Stomach (tissue), 9 donors: Measurements from ENCODE around the gene TPCN2. TPM values are rescaled to one million over a fixed set of nuclear protein-coding genes. Genes with fewer than 3 reads are reported as not detected.

Experiments used
- DNase-seq, 2 donors: peaks; one replicate each; pipeline versions ENCODE4 v3.0.0 to v3.0.0-alpha.2; 2013 to 2019
- H3K27ac ChIP-seq, 5 donors: fragments of 200-600 bp in 4 of 5; sonication (generic) in 4 of 5; one replicate each; pipeline ENCODE4 v1.5.1; 2013 to 2019; ENCODE audit warnings: mild to moderate bottlenecking in 1 of 5, moderate library complexity in 1 of 5
- H3K27me3 ChIP-seq, 3 donors: fragments of 200-600 bp; sonication (generic); one replicate each; pipeline ENCODE4 v1.5.1; 2017 to 2019; ENCODE audit warnings: mixed run types in 1 of 3
- H3K36me3 ChIP-seq, 4 donors: fragments of 200-600 bp; sonication (generic); 1 replicate in 3 of 4; 2 replicates in 1 of 4; pipeline ENCODE4 v1.5.1; 2016 to 2019
- H3K4me1 ChIP-seq, 4 donors: fragments of 200-600 bp; sonication (generic); one replicate each; pipeline ENCODE4 v1.5.1; 2016 to 2019
- H3K4me3 ChIP-seq, 4 donors: fragments of 200-600 bp; sonication (generic) in 3 of 4; one replicate each; pipeline ENCODE4 v1.5.1; 2016 to 2019; ENCODE audit warnings: mild to moderate bottlenecking in 1 of 4
- H3K9me3 ChIP-seq, 4 donors: fragments of 200-600 bp; sonication (generic); one replicate each; pipeline ENCODE4 v1.5.1; 2016 to 2019
- CTCF ChIP-seq, 7 experiments: fragments of 450-650 bp in 4 of 7; fragments of 200-600 bp in 3 of 7; sonication (generic) in 3 of 7; IDR thresholded peaks; one replicate each; pipeline ENCODE4 v1.5.1; 2016 to 2019; ENCODE audit warnings: antibody characterized with exemption in 7 of 7, control low read depth in 2 of 7, mild to moderate bottlenecking in 1 of 7
- EP300 ChIP-seq: sonication (generic); formaldehyde crosslinking; IDR thresholded peaks from one replicate; pipeline ENCODE4 v1.6.1; 2017; ENCODE audit warnings: antibody characterized with exemption
- POLR2A ChIP-seq, 4 donors: fragments of 450-650 bp; IDR thresholded peaks; one replicate each; pipeline ENCODE4 v1.6.1; 2016; ENCODE audit warnings: antibody characterized with exemption in 4 of 4, control low read depth in 2 of 4, mild to moderate bottlenecking in 1 of 4, moderate library complexity in 1 of 4
- POLR2AphosphoS5 ChIP-seq, 3 donors: sonication (generic); formaldehyde crosslinking; IDR thresholded peaks; one replicate each; pipeline ENCODE4 v1.6.1; 2016; ENCODE audit warnings: antibody characterized with exemption in 3 of 3
- WGBS, 5 donors: extraction: QIAGEN DNeasy Blood & Tissue Kit in 3 of 5; methylation state at CpG; one replicate each; pipeline versions ENCODE4 v1.1.5 to v1.1.7; 2013 to 2018; 5-methylcytosine and 5-hydroxymethylcytosine counted together
- intact Hi-C: fragments of 100-400 bp; cut with DNase I; formaldehyde crosslinking; loops from one replicate; pipeline ENCODE4 v1.15.1; 2023; ENCODE audit warnings: low total_unique reads
- polyA plus RNA-seq, 3 donors: library from polyadenylated mRNA; stranded (reverse); fragments of 200-250 nt; gene quantifications; one replicate each; pipeline ENCODE4 v1.2.3, GENCODE V29; 2013
- total RNA-seq, 5 donors: library from RNA; depleted of rRNA; stranded (reverse); fragments of >200 nt; gene quantifications; one replicate each; pipeline versions ENCODE4 v1.1.0 to v1.2.3, GENCODE V29; 2014 to 2016
- donor health status: healthy with polysubstance abuse.
- donor health status: Bipolar disorder and iron deficiency.
- donor health status: healthy.

The TPCN2 gene
- total and polyA plus RNA-seq, 8 donors, result 6.4 to 66.1 (median 27.2) TPM

- H3K36me3 ChIP-seq, result no peaks in the 10 kb centered on the region
- no peak for TF ChIP-seq EP300
- TF ChIP-seq POLR2AphosphoS5 (IDR thresholded peaks at IDR 0.05), result no peak
- TF ChIP-seq CTCF (IDR thresholded peaks at IDR 0.05), result no peak
- TF ChIP-seq POLR2A (IDR thresholded peaks at IDR 0.05), result no peak
- intact Hi-C loops, result no loop called here
- no peak overlapping the region for H3K4me3 ChIP-seq
- no peak for DNase-seq
- no peaks in the 10 kb centered on the region for H3K27me3 ChIP-seq
- 77 to 82% (median 80%) methylated on average over 9 of the region's 9 CpGs for WGBS, 5 donors
- H3K9me3 ChIP-seq, result peaks cover 0 to 10% (median 2%) of the 10 kb centered on the region in 4 donors
- no peak overlapping the region for H3K27ac ChIP-seq
- H3K4me1 ChIP-seq, result peaks cover 7 to 13% (median 7%) of the 10 kb centered on the region in 4 donors
These were observed 119.4 kb downstream of the TPCN2 start for GRCh38 chr11:69167916-69168691.

GRCh38 chr11:69169479-69169878 lies 120.7 kb downstream of the TPCN2 start:
- WGBS, 5 donors, result 81 to 96% (median 93%) methylated on average over 3 of the region's 3 CpGs
- peaks cover 7 to 13% (median 7%) of the 10 kb centered on the region in 4 donors for H3K4me1 ChIP-seq
- no peaks in the 10 kb centered on the region for H3K36me3 ChIP-seq
- intact Hi-C loops, result no loop called here
- no peaks in the 10 kb centered on the region for H3K9me3 ChIP-seq
- no peaks in the 10 kb centered on the region for H3K27me3 ChIP-seq
- H3K27ac ChIP-seq, result no peak overlapping the region
- TF ChIP-seq POLR2AphosphoS5 (IDR thresholded peaks at IDR 0.05) (no peak), POLR2A (IDR thresholded peaks at IDR 0.05) (no peak), EP300 (no peak), CTCF (IDR thresholded peaks at IDR 0.05) (no peak)
- DNase-seq, result no peak
- no peak overlapping the region for H3K4me3 ChIP-seq

DNA sequence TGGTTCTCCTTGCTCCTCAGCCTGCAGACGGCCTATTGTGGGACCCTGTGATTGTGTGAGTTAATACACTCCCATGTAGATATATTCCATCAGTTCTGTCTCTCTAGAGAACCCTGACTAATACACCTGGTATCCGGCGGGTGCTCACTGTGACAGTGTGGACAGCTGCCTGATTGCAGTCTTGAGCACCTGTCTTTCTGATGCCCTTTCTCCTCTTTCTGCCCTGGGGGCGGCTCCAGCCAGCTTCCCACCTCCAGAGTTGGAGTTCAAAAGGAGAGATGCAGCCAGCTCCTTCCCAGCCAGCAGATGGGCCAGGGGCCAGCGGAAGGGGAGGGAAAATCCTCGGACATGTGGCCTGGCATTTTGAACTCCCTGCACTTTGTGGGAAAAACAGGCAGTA lies 122.0 kb downstream of the TPCN2 start:
- intact Hi-C loops, result no loop called here
- TF ChIP-seq CTCF (IDR thresholded peaks at IDR 0.05), result no peak
- no peak for TF ChIP-seq POLR2AphosphoS5 (IDR thresholded peaks at IDR 0.05)
- TF ChIP-seq EP300, result no peak
- no peak for TF ChIP-seq POLR2A (IDR thresholded peaks at IDR 0.05)
- no peak overlapping the region for H3K27ac ChIP-seq
- 77 to 98% (median 85%) methylated on average over 6 of the region's 6 CpGs for WGBS, 5 donors
- H3K4me1 ChIP-seq, result peaks cover 7 to 13% (median 7%) of the 10 kb centered on the region in 4 donors
- H3K4me3 ChIP-seq, result no peak overlapping the region
- H3K9me3 ChIP-seq, result peaks cover 0 to 8% (median 2%) of the 10 kb centered on the region in 4 donors
- H3K36me3 ChIP-seq, result no peaks in the 10 kb centered on the region
- H3K27me3 ChIP-seq, result no peaks in the 10 kb centered on the region
- no peak for DNase-seq

DNA sequence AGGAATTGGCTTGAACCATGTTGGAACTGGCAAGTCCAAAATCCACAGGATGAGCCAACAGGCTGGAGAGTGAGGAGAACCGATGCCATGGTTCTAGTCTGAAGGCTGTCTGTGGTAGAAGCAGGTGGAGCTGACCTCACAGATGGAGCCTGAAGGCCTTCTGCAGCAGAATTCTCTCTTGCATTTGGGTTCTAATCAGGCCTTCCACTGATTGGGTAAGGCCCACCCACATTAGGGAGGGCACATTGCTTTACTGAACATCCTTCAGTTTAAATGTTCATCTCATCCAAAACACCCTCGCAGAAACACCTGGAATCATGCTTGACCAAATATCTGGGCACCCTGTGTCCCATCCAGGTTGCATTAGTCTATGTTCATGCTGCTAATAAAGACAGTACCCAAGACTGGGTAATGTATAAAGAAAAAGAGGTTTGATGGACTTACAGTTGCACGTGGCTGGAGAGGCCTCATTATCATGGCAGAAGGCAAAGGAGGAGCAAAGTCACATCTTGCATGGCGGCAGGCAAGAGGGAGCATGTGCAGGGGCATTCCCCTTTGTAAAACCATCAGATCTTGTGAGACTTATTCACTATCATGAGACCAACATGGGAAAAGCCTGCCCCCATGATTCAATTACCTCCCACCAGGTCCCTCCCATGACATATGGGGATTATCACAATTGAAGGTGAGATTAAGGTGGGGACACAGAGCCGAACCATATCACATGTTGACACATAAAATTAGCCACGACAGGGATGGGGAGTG lies 122.9 kb downstream of the TPCN2 start:
- Histone ChIP-seq H3K36me3 (no peaks in the 10 kb centered on the region), H3K4me3 (no peak overlapping the region), H3K9me3 (peaks cover 0 to 8% (median 4%) of the 10 kb centered on the region in 4 donors), H3K27me3 (no peaks in the 10 kb centered on the region), H3K27ac (no peak overlapping the region), H3K4me1 (peaks cover 1 to 4% (median 2%) of the 10 kb centered on the region in 4 donors)
- TF ChIP-seq POLR2A (IDR thresholded peaks at IDR 0.05) (no peak), CTCF (IDR thresholded peaks at IDR 0.05) (no peak), EP300 (no peak), POLR2AphosphoS5 (IDR thresholded peaks at IDR 0.05) (no peak)
- no peak for DNase-seq
- intact Hi-C loops, result no loop called here
- 82 to 85% (median 83%) methylated on average over 6 of the region's 6 CpGs for WGBS, 5 donors
